ENCODE data around the gene ITPRID1.
"Not testable (repeated sequence)": the region's sequence is repeated elsewhere in the genome, so short reads cannot be mapped to it uniquely, and the experiment has no call there.

ITPRID1 gene

DNA sequence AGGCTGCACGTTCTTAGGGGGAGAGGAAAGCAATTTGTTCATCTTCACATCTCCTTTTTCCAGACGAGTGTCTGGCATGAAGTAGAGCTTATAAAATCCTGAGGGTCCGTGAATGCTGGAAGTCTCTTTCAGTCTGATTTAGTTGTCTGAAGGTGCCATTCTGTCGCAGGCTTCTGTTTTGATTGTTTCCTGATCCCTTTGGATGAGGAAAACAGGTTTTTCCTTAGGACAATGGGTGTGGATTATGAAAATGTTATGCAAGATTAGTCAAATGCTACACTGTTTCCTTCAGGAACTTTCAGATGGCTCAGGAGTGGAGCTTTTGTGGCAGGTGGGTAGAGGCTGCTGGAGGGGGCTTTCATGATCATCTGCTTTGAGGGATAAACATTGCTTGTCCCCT lies at the start of gene ITPRID1:
Gene ITPRID1 (plus strand): TSS at position 301 of the 400 bp plus-strand sequence. CDS start 38,935 bp downstream, outside the sequence.
- no peak for DNase-seq (ENCODE audit: low read depth in 3 of 3, low spot score in 1 of 3)

DNA sequence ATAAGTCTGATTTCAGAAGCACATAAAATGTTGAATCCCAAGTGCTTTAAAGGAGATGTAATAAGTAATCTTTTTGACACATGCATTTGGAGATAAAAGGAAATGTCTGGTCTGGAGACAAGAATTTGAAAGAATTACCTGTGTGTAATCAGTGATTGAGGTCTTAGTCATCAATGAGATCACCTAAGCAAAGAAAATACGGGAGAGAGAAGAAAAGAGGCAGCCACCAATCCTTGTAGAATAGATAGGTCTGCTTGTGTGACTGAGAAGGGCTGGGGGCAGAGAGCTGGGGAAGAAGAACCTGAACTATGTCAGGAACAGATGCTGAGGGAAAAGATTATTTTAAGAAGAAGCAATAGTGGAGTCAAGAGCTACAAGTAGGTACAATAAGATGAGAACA lies 49.3 kb upstream of the ITPRID1 start:
- no peak for DNase-seq (ENCODE audit: low read depth in 3 of 3, low spot score in 1 of 3)

DNA sequence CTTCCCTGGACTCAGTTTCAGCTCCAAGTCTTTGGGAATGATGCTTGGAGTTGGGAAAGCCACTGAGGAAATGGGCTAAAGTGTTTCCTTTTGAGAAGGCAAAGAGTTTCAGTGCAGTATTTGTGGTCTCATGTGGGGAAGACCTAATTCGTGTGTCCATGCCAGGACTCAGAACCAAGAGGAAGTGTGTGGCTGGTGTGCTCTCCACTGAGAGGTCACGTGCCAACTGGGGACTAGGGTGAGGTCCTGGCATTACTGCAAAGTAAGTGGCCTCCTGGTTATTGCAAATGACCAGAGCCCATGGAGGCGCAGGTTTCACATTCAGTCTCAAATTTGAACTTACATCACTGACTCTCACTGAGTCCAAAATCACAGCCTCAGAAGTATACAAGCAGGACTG lies 48.6 kb upstream of the ITPRID1 start:
- DNase-seq (ENCODE audit: low read depth in 3 of 3, low spot score in 1 of 3): no peak

DNA sequence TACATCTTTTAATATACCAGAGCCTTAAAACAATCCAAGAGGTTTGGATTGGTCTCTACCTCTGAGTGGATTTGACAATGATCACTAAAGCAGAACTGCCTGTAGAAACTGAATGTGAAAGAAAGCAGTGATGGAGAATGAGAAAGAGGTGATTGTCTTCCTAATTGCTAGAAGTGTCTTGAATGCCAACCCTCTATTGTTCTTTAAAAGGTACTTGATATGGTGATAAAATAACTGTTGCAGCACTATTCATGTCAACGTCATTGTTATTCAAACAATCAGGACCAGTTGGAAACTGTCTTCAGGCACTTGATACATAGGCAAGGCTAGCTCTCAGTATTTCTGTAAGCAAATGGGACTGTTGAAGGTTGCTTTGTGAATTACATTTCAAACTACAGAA lies 47.9 kb upstream of the ITPRID1 start:
- no peak for DNase-seq (ENCODE audit: low read depth in 3 of 3, low spot score in 1 of 3)

DNA sequence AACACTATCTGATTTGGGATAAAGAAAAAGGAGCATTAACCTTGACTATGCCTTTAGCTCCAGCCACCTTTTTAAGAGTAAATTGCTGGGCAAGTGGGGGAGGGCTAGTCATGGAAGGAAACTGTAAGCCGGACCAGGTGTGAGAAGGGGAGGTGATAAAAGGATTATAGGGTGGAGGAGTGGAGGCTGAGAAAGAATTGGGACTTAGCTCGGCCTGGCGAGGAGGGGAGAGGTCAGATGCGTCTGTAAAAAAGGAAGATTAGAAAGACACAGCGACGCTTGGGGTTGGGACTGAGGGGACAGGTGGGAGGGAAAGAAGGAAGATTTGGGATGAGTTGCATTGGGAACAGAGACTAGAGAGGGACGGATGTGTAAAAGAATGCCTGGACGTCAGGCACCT lies 43.0 kb upstream of the ITPRID1 start:
- DNase-seq (ENCODE audit: low read depth in 3 of 3, low spot score in 1 of 3): not testable (repeated sequence)

DNA sequence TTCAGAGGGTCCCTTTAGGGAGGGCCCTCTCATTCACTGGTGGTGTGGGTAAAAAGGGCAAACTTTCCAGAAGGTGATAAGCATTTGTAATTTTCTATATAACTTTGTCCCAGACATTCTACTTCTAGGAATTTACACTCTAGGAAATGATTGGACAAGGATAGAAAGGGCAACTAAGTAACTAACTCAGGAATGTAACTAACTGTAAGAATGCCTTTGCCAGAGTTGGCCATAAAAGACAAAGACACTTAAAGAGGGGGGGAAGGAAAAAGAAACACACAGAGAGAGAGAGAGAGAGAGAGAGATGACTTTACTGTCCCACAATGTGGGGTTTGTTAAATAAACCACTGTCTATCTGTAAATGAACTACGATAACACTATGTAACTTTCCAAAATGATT lies 38.5 kb upstream of the ITPRID1 start:
- no peak for DNase-seq (ENCODE audit: low read depth in 3 of 3, low spot score in 1 of 3)

DNA sequence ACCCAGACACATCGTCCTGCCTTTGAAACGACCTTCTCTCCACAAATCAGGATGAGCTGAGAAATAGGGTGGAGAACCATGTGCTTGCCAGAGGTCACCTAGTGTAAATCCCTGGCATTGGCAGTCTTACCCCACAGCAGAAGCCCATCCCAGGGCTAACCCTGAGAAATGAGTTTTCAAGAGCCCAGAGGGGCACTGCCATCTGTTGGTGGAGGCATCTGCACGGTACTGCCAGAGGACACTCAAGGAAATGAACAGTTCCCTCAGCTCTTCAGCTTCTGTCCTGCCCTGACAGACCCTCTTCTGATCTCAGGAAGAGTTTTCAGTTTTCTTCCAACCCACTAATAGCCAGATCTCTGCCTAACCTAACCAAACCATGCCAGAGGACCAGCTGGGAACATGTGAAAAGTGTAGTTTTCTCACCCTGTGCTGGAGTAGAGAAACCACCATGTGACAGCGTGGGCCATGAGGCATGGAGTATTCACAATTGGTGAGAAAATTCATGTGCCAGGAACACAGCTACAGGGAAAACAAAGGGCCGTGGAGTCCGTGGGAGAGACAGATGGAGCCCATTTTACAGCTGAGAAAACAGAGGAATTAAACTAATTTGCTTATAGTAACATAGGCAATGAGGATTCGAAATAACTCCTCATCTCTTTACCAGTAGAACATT lies 37.7 kb upstream of the ITPRID1 start:
- DNase-seq (ENCODE audit: low read depth in 3 of 3, low spot score in 1 of 3): no peak

DNA sequence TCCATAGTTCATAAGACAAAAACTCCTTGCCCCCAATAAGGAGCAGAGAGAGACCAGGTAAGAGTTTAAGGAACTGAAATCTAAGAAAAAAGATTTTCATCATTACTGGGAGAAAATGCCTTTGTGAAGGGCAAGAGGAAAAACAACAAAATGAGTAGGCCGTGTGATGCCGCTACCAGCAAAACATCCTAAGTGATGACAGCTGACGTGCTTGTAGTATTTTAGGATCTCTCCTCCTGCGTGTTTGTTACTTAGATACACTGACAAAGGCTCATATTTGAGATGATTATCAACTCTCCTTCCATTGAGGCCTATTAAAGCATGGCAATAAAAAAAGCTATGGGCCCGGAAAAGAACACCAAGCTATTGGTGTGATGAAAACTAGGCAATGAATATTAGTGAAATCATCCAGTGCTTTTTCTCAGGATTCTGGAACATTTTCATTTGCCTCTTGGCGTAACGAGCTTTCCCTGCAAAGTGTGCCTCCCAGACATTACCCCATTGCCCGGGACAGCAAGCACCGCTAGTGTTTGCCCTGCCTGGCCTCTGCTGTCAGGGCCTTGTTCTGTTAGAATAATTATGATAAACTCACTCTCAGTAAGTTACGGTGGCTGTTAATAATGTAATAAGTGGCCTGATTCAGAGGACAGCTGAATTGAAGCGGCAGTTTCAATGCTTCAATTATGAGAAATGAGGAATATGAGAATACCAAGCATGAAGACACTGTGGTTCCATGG lies 36.8 kb upstream of the ITPRID1 start:
- DNase-seq (ENCODE audit: low read depth in 3 of 3, low spot score in 1 of 3): no peak

DNA sequence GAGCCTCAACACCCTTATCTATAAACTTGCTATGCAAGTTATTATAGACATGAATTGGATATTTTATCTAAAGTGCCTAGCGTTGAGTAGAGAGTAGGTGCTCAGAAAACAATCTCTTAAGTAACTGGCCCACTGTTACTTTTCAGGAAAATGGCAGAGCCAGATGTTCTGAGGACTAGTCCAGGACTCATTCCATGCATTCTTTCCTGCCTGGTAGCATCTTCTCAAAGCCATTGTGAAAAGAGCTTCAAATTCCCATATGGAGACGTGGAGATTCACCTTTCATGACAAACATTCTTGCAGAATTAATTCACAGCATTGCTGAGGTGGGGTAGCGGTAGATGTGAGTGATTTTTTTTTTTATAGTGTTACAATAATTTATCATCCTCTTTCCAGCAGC lies 35.9 kb upstream of the ITPRID1 start:
- no peak for DNase-seq (ENCODE audit: low read depth in 3 of 3, low spot score in 1 of 3)

DNA sequence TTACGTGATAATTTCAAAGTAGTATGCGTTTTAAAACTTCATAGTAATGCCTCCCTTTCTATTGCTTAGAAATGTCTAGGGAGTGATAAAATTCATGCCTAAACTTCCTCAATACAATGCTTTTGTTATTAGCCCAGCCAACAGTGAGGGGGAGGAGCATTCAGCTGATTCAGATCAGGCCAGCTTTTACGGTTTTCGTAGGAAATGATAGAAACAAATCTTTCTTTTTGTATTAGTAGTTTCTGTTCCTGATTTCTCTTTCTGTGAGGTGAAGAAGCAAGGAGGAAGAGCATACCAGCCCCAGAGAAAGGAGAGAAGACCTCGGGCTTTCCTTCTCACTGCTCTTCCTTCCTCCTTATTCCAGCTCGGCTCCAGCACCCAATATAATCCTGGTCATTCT lies 35.2 kb upstream of the ITPRID1 start:
- no peak for DNase-seq (ENCODE audit: low read depth in 3 of 3, low spot score in 1 of 3)

DNA sequence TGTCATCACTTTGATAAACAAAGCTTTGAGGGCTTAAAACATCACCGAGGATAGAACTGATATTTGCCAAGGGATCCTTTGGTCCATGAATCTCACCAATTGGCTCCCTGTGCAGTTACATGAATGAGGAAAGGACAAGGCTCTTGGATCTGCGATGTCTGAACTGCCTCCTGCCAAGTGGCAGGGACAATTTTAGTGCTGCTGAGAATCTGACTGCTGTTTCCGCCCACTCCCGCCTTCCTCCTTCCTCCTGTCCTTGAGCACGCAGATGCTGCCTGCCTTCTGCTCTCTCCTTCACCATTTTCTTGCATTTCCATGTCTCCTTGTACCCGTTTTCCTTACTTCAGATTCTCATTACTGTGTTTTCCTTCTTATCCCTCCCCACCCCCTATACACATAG lies 26.8 kb upstream of the ITPRID1 start:
- no peak for DNase-seq (ENCODE audit: low read depth in 3 of 3, low spot score in 1 of 3)

DNA sequence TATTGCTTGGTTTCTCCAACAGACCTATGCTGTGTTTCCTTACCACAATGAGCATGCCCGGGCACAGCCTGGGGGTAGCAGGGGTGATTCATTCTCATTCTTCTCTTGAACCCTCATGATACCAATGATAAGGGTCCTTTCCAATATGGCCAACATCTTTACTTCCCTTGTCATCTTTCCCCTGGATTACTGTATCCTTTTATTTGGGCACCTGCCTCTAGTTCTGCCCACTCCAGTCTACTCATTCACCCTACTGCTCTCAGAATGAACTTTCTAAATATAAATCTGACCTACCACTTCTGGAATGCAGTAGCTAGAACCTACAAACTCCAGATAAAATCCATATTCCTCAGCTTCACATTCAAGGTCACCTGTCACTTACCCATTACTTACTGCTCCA lies 26.4 kb upstream of the ITPRID1 start:
- DNase-seq (ENCODE audit: low read depth in 3 of 3, low spot score in 1 of 3): no peak

DNA sequence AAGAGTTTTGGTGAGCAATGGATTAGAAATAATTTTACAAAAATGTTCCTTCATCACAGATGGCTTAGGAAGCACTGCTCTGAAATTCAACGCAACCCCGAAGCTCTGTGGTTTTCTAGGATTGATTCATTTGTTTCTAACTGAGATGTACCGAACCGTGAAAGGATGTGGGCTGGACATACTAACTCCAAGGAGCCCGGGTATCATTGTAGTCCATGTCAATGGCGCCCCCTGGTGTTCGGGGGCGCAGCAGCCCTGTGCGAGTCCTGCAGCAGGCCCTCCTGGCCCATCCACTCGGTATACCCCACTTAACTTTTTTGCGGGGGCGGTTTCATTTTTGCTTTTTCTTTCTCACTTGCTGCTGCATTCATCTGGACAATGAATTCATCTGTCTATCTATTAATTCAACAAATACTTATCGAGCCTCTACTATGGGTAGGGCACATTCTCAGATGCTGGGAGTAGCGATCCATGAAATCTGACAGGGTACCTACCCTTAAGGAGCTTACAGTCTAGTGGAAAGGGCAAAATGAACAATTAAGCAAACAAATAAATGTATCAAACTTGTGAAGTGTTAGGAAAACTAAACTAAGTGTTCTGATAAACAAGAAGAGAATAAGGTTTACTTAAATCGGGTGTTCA lies 25.2 kb upstream of the ITPRID1 start:
- no peak for DNase-seq (ENCODE audit: low read depth in 3 of 3, low spot score in 1 of 3)

DNA sequence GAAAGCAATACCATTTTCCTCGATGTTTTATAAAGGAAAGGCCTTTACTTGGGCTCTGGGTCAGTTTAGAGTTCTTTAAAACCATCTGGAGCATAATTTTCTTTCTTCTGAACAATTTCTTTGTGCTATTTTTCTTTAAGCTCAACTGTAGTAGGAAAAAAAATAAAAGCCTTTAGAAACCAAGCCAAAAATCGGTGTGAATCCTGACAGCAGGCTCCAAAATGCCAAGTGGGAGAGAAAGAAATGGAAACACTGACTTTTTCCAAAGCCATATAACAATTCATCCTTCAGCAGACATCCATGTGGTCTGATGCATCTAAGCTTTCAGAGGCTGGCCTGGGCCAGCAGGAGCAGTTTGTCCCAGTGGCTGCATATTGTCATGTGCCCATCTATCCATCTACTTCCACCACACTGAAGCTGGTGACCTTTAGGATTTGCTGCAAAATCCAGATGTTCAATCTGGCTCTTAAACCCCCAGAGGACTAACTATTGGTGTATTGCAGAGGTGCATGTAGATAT lies 23.0 kb upstream of the ITPRID1 start:
- DNase-seq (ENCODE audit: low read depth in 3 of 3, low spot score in 1 of 3): no peak

DNA sequence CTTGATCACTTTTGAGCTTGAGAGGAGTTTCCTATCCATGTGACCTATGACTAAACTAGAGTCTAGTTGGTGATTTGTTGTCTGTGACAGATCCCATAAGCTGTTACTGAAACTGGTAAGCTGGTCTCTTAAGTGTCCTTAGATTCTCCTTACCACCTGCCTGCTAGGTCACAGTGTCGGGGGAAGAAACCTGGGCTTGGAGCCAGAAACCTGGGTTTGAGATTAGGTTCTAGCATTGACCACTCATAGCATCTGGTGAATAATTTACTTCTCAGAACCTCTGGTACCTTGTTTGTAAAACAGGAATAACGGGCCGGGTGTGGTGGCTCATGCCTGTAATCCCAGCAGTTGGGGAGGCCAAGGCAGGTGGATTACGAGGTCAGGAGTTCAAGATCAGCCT lies 21.8 kb upstream of the ITPRID1 start:
- DNase-seq (ENCODE audit: low read depth in 3 of 3, low spot score in 1 of 3): no peak

DNA sequence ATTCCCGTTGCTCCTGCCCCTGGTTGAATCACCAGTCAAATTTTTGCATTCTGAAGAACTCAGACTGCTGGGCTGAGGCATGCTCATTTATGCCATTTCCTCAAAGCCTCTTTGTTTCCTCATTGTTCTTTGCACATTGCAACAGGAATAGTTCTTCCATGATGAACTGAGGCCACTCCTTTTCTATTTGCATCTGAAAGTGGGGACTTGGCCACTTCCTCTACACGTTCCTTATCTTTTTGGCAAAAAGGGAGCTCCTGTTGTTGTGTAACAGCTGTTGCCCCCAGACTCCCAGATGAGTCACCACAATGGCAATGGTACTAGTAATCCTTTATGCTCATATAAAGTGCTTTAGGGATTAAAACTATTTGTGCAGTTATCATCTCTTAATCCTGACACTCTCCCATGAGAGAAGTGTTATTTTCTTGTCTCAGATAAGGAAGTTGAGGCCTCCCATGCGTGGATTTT lies 20.1 kb upstream of the ITPRID1 start:
- DNase-seq (ENCODE audit: low read depth in 3 of 3, low spot score in 1 of 3): no peak

DNA sequence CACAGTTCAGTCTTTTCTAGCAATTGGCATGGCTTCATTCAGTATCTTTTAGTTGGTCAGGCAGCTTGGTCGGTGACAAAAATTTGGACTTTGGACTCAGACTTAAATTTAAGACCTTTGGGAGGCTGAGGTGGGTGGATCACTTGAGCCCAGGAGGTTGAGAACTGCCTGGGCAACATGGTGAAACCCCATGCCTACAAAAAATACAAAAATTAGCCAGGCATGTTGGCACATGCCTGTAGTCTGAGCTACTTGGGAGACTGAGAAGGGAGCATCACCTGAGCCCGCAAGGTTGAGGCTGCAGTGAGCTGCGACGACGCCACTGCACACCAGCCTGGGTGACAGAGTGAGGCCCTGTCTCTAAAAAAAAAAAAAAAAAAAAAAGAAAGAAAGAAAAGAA lies 19.5 kb upstream of the ITPRID1 start:
- no peak for DNase-seq (ENCODE audit: low read depth in 3 of 3, low spot score in 1 of 3)

DNA sequence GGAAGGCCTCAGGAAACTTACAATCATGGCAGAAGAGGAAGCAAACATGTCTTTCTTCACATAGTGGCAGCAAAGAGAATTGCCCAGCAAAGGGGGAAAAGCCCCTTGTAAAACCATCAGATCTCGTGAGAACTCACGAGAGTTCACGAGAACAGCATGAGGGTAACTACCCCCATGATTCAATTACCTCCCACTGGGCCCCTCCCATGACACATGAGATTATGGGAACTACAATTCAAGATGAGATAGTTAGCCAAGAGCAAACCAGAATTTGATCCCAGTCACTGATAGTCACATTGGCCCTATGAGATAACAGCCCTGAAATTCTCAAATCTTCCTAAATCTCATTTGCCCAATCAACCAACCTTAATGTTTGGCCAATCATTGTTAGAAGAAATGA lies 18.2 kb upstream of the ITPRID1 start:
- DNase-seq (ENCODE audit: low read depth in 3 of 3, low spot score in 1 of 3): no peak

DNA sequence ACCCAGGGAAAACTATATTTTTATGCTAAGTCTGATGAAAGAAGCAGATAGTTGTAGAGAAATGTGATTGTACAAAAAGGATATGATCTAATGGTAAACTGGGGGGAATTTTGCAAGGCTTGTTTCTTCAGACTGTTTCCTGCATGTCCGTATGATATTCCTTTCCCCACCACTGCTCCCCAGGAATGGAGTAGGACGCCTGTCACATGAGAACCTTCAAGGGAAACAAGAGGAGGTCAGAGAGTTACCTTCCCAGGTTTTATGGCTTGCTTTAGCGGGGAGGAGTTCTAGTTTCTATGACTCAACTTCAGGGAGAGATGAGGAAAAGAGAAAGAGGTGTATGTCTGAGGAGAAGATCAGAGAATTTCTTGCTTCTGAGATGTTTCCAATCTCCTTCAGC lies 16.4 kb upstream of the ITPRID1 start:
- no peak for DNase-seq (ENCODE audit: low read depth in 3 of 3, low spot score in 1 of 3)

DNA sequence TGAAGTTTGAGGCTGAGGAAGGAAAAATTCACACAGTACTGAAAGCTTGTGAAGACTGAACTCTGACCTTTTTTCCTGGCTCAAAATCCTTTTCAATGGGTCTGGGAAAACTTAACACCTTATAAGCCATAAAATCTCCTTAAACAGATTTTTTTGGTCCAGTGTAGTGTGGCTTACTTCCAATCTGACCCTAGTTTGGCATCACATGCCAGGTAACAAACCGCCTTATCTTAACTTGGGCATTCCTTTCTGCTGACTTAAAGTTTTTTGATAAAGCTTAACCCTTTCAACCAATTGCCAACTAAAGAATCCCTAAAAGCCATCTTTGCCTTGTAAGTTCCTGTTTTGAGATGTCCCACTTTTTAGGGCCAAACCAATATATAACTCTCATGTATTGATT lies 13.2 kb upstream of the ITPRID1 start:
- no peak for DNase-seq (ENCODE audit: low read depth in 3 of 3, low spot score in 1 of 3)

DNA sequence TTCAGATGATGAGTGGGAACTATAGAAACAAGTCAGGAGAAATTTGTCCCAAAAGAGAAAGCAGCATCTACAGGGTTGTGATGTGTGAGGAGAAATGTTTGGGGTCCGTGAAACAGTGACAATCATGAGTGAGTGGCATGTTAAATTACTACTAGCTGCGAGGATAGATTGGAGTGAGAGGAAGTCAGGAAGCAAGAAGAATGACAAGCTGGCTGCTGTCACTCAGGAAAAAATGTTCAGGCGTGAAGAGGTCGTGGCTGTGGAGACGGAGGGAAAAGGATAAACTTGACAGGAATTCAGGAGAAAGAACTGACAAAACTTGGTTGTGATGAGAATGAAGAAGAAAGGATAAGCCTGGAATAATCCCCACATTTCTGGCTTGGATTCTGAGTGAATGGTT lies 5.1 kb upstream of the ITPRID1 start:
- DNase-seq (ENCODE audit: low read depth in 3 of 3, low spot score in 1 of 3): no peak

DNA sequence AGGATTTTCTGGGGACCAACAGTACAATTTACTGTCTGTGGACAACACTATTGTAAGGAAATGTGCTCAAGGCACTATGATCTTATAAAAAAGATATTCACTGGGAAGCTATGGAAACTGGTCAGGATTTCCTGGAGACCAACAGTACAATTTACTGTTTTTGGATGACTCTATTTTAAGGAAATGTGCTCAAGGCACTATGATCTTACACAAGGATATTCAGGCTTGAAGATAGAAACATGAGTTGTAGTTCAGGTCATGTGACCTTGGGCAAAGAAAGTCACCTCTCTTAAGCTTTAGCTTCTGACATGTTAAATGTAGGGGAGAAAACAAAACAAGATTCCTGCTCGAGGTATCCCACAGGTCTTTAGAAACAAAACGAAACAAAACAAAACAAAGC lies 1.7 kb upstream of the ITPRID1 start:
- no peak for DNase-seq (ENCODE audit: low read depth in 3 of 3, low spot score in 1 of 3)
